ENCODE results near the gene GLRX3. TPM values are rescaled to one million over a fixed set of nuclear protein-coding genes. Genes with fewer than 3 reads are reported as not detected.

The GLRX3 gene
- total RNA-seq, 1 experiment from 2014 or later: 86.8 TPM

- Histone ChIP-seq H3K79me2 (ENCODE audit: low read length) (no peaks in the 10 kb centered on the region), H3K9me2 (replicated peaks; ENCODE audit: insufficient read depth, low read length) (no peaks in the 10 kb centered on the region), H3K4me2 (ENCODE audit: low read depth, low read length, poor library complexity, severe bottlenecking) (no peak overlapping the region), H3K9ac (ENCODE audit: low read length) (no peak overlapping the region), H3K36me3 (ENCODE audit: insufficient read depth, low read length) (no peaks in the 10 kb centered on the region), H3K4me1 (ENCODE audit: low read length) (no peaks in the 10 kb centered on the region), H3K9me3 (ENCODE audit: low read length) (no peaks in the 10 kb centered on the region), H2AFZ (ENCODE audit: low read length) (no peak overlapping the region), H3K27ac (ENCODE audit: low read length) (no peak overlapping the region), H3K27me3 (ENCODE audit: low read length) (no peaks in the 10 kb centered on the region), H3K4me3 (ENCODE audit: low read length) (no peak overlapping the region), H4K20me1 (ENCODE audit: insufficient read depth, low read depth, low read length) (no peaks in the 10 kb centered on the region)
- DNase-seq: no peak
Observed at GRCh38 chr10:130192276-130192848, 56.2 kb downstream of the GLRX3 start.

- Histone ChIP-seq H3K4me2 (ENCODE audit: low read depth, low read length, poor library complexity, severe bottlenecking) (no peak overlapping the region), H3K4me1 (ENCODE audit: low read length) (no peaks in the 10 kb centered on the region), H2AFZ (ENCODE audit: low read length) (no peak overlapping the region), H3K27me3 (ENCODE audit: low read length) (no peaks in the 10 kb centered on the region), H3K9ac (ENCODE audit: low read length) (no peak overlapping the region), H3K79me2 (ENCODE audit: low read length) (no peaks in the 10 kb centered on the region), H3K9me3 (ENCODE audit: low read length) (no peaks in the 10 kb centered on the region), H3K27ac (ENCODE audit: low read length) (no peak overlapping the region), H3K9me2 (replicated peaks; ENCODE audit: insufficient read depth, low read length) (no peaks in the 10 kb centered on the region), H3K4me3 (ENCODE audit: low read length) (no peak overlapping the region), H4K20me1 (ENCODE audit: insufficient read depth, low read depth, low read length) (no peaks in the 10 kb centered on the region), H3K36me3 (ENCODE audit: insufficient read depth, low read length) (no peaks in the 10 kb centered on the region)
- DNase-seq: no peak
Observed at GRCh38 chr10:130193033-130193432, 56.8 kb downstream of the GLRX3 start.

GRCh38 chr10:130193493-130194193 is 57.5 kb downstream of the GLRX3 start:
- no peak for DNase-seq
- no peaks in the 10 kb centered on the region for H4K20me1 ChIP-seq (ENCODE audit: insufficient read depth, low read depth, low read length)
- H3K27me3 ChIP-seq (ENCODE audit: low read length): no peaks in the 10 kb centered on the region
- no peaks in the 10 kb centered on the region for H3K79me2 ChIP-seq (ENCODE audit: low read length)
- H3K4me1 ChIP-seq (ENCODE audit: low read length): no peaks in the 10 kb centered on the region
- no peak overlapping the region for H2AFZ ChIP-seq (ENCODE audit: low read length)
- H3K27ac ChIP-seq (ENCODE audit: low read length): no peak overlapping the region
- H3K4me3 ChIP-seq (ENCODE audit: low read length): no peak overlapping the region
- no peaks in the 10 kb centered on the region for H3K9me3 ChIP-seq (ENCODE audit: low read length)
- no peak overlapping the region for H3K9ac ChIP-seq (ENCODE audit: low read length)
- H3K36me3 ChIP-seq (ENCODE audit: insufficient read depth, low read length): no peaks in the 10 kb centered on the region
- no peak overlapping the region for H3K4me2 ChIP-seq (ENCODE audit: low read depth, low read length, poor library complexity, severe bottlenecking)
- no peaks in the 10 kb centered on the region for H3K9me2 ChIP-seq (replicated peaks; ENCODE audit: insufficient read depth, low read length)

- Histone ChIP-seq H3K4me2 (ENCODE audit: low read depth, low read length, poor library complexity, severe bottlenecking) (no peak overlapping the region), H3K9me2 (replicated peaks; ENCODE audit: insufficient read depth, low read length) (no peaks in the 10 kb centered on the region), H3K79me2 (ENCODE audit: low read length) (no peaks in the 10 kb centered on the region), H3K27ac (ENCODE audit: low read length) (no peak overlapping the region), H4K20me1 (ENCODE audit: insufficient read depth, low read depth, low read length) (no peaks in the 10 kb centered on the region), H2AFZ (ENCODE audit: low read length) (no peak overlapping the region), H3K36me3 (ENCODE audit: insufficient read depth, low read length) (no peaks in the 10 kb centered on the region), H3K27me3 (ENCODE audit: low read length) (no peaks in the 10 kb centered on the region), H3K9ac (ENCODE audit: low read length) (no peak overlapping the region), H3K4me1 (ENCODE audit: low read length) (no peaks in the 10 kb centered on the region), H3K9me3 (ENCODE audit: low read length) (no peaks in the 10 kb centered on the region), H3K4me3 (ENCODE audit: low read length) (no peak overlapping the region)
- DNase-seq: no peak
Observed at GRCh38 chr10:130194194-130194990, 58.2 kb downstream of the GLRX3 start.

- no peak overlapping the region for H2AFZ ChIP-seq (ENCODE audit: low read length)
- H3K9me2 ChIP-seq (replicated peaks; ENCODE audit: insufficient read depth, low read length): no peaks in the 10 kb centered on the region
- H3K27me3 ChIP-seq (ENCODE audit: low read length): no peaks in the 10 kb centered on the region
- H4K20me1 ChIP-seq (ENCODE audit: insufficient read depth, low read depth, low read length): no peaks in the 10 kb centered on the region
- H3K36me3 ChIP-seq (ENCODE audit: insufficient read depth, low read length): no peaks in the 10 kb centered on the region
- H3K79me2 ChIP-seq (ENCODE audit: low read length): no peaks in the 10 kb centered on the region
- H3K4me1 ChIP-seq (ENCODE audit: low read length): no peaks in the 10 kb centered on the region
- H3K27ac ChIP-seq (ENCODE audit: low read length): no peak overlapping the region
- no peak for DNase-seq
- no peaks in the 10 kb centered on the region for H3K9me3 ChIP-seq (ENCODE audit: low read length)
- no peak overlapping the region for H3K9ac ChIP-seq (ENCODE audit: low read length)
- no peak overlapping the region for H3K4me2 ChIP-seq (ENCODE audit: low read depth, low read length, poor library complexity, severe bottlenecking)
- no peak overlapping the region for H3K4me3 ChIP-seq (ENCODE audit: low read length)
Observed at GRCh38 chr10:130194991-130195645, 58.9 kb downstream of the GLRX3 start.

- no peak overlapping the region for H3K4me2 ChIP-seq (ENCODE audit: low read depth, low read length, poor library complexity, severe bottlenecking)
- H3K36me3 ChIP-seq (ENCODE audit: insufficient read depth, low read length): no peaks in the 10 kb centered on the region
- H3K9ac ChIP-seq (ENCODE audit: low read length): no peak overlapping the region
- no peaks in the 10 kb centered on the region for H3K27me3 ChIP-seq (ENCODE audit: low read length)
- no peak for DNase-seq
- H2AFZ ChIP-seq (ENCODE audit: low read length): no peak overlapping the region
- H3K79me2 ChIP-seq (ENCODE audit: low read length): no peaks in the 10 kb centered on the region
- H3K9me2 ChIP-seq (replicated peaks; ENCODE audit: insufficient read depth, low read length): no peaks in the 10 kb centered on the region
- H3K9me3 ChIP-seq (ENCODE audit: low read length): no peaks in the 10 kb centered on the region
- H3K4me3 ChIP-seq (ENCODE audit: low read length): no peak overlapping the region
- H4K20me1 ChIP-seq (ENCODE audit: insufficient read depth, low read depth, low read length): no peaks in the 10 kb centered on the region
- no peaks in the 10 kb centered on the region for H3K4me1 ChIP-seq (ENCODE audit: low read length)
- H3K27ac ChIP-seq (ENCODE audit: low read length): no peak overlapping the region
Observed at GRCh38 chr10:130195746-130196294, 59.6 kb downstream of the GLRX3 start.

- Histone ChIP-seq H3K79me2 (ENCODE audit: low read length) (no peaks in the 10 kb centered on the region), H3K4me2 (ENCODE audit: low read depth, low read length, poor library complexity, severe bottlenecking) (no peak overlapping the region), H3K27me3 (ENCODE audit: low read length) (no peaks in the 10 kb centered on the region), H3K9me3 (ENCODE audit: low read length) (no peaks in the 10 kb centered on the region), H3K4me1 (ENCODE audit: low read length) (no peaks in the 10 kb centered on the region), H3K4me3 (ENCODE audit: low read length) (no peak overlapping the region), H3K36me3 (ENCODE audit: insufficient read depth, low read length) (no peaks in the 10 kb centered on the region), H4K20me1 (ENCODE audit: insufficient read depth, low read depth, low read length) (no peaks in the 10 kb centered on the region), H3K9ac (ENCODE audit: low read length) (no peak overlapping the region), H3K27ac (ENCODE audit: low read length) (no peak overlapping the region), H3K9me2 (replicated peaks; ENCODE audit: insufficient read depth, low read length) (no peaks in the 10 kb centered on the region), H2AFZ (ENCODE audit: low read length) (no peak overlapping the region)
- no peak for DNase-seq
Observed at GRCh38 chr10:130196511-130197487, 60.6 kb downstream of the GLRX3 start.

All from Karpas-422 (cell line).